DND-41 (cell line): ENCODE data around the gene G6PC2.

Experiments used
- ATAC-seq: fragments of 200-7000 bp; cut with Tn5 transposase; 3 replicates; pipeline ENCODE4 v1.9.1; 2021; ENCODE audit warnings: low read depth; ENCODE audit not compliant: insufficient read depth
- DNase-seq: peaks from one replicate; pipeline ENCODE4 v3.0.0-alpha.2; 2020
- H2AFZ ChIP-seq: 2 replicates; pipeline ENCODE4 v1.6.0; 2012; ENCODE audit warnings: low read depth, low read length
- H3K27ac ChIP-seq: 2 replicates; pipeline ENCODE4 v1.5.1; 2012; ENCODE audit warnings: low read length, inconsistent platforms
- H3K27me3 ChIP-seq: fragments of 200-600 bp; sonication (generic); 2 replicates; pipeline ENCODE4 v1.6.0; 2012; ENCODE audit warnings: low read length, mild to moderate bottlenecking, inconsistent platforms; ENCODE audit not compliant: insufficient read depth, poor library complexity
- H3K36me3 ChIP-seq: 2 replicates; pipeline ENCODE4 v1.5.1; 2012; ENCODE audit warnings: low read length, inconsistent platforms; ENCODE audit not compliant: insufficient read depth
- H3K4me1 ChIP-seq: 2 replicates; pipeline ENCODE4 v1.5.1; 2012; ENCODE audit warnings: mild to moderate bottlenecking, low read length; ENCODE audit not compliant: insufficient read depth
- H3K4me2 ChIP-seq: 2 replicates; pipeline ENCODE4 v1.6.0; 2012; ENCODE audit warnings: mild to moderate bottlenecking, moderate library complexity, low read length, inconsistent platforms; ENCODE audit not compliant: insufficient read depth
- H3K4me3 ChIP-seq, 2 experiments: fragments of 200-600 bp in 1 of 2; shearing (Covaris generic) in 1 of 2; 2 replicates each; pipeline ENCODE4 v1.5.1; 2012 to 2016; ENCODE audit warnings: inconsistent platforms in 2 of 2, low read length in 2 of 2, mild to moderate bottlenecking in 2 of 2, low read depth in 1 of 2, moderate library complexity in 1 of 2
- H3K79me2 ChIP-seq: 2 replicates; pipeline ENCODE4 v1.6.0; 2012; ENCODE audit warnings: low read length, inconsistent platforms; ENCODE audit not compliant: insufficient read depth
- H3K9ac ChIP-seq: 2 replicates; pipeline ENCODE4 v1.6.0; 2012; ENCODE audit warnings: low read depth, mild to moderate bottlenecking, inconsistent platforms, low read length, moderate library complexity
- H3K9me3 ChIP-seq: 2 replicates; pipeline ENCODE4 v1.5.1; 2012; ENCODE audit warnings: low read length, moderate library complexity, mild to moderate bottlenecking, inconsistent platforms; ENCODE audit not compliant: insufficient read depth, severe bottlenecking
- H4K20me1 ChIP-seq: 2 replicates; pipeline ENCODE4 v1.6.0; 2012; ENCODE audit warnings: low read length; ENCODE audit not compliant: insufficient read depth
- EZH2 ChIP-seq: IDR thresholded peaks from 3 replicates; pipeline ENCODE4 v1.6.1; 2012; ENCODE audit warnings: borderline replicate concordance, low read depth, mild to moderate bottlenecking, moderate library complexity, low read length, inconsistent platforms; ENCODE audit not compliant: severe bottlenecking
- TF ChIP-seq, protein P1 (sequence below): IDR thresholded peaks from 2 replicates; pipeline ENCODE4 v1.5.1; 2012; ENCODE audit warnings: borderline replicate concordance, low read length, moderate library complexity, mild to moderate bottlenecking; ENCODE audit not compliant: poor library complexity, severe bottlenecking; ENCODE audit errors: extremely low read depth

Gene G6PC2

DNA sequence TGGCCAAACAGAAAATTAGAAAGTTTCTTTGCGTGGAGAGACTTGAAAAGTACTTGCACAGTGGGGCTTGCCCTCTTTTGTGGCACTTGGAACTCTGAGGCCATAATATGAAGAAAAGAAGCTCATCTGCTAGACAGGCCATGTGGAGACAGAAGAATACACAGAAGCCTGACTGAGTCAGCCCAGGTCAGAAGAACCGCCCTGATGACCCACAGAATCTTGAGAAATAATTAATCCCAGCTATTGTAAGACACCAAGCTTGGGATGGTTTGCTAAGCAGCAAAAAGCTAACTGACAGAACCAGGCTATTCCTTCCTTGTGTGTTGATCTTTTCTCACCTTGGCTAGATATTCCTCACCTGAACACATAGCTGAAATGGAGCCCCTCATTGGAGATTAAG is 33.7 kb downstream of the G6PC2 start:
- H3K9ac ChIP-seq, result no peak overlapping the region
- no peaks in the 10 kb centered on the region for H3K79me2 ChIP-seq
- no peak overlapping the region for H2AFZ ChIP-seq
- H3K4me1 ChIP-seq, result no peaks in the 10 kb centered on the region
- H4K20me1 ChIP-seq, result no peaks in the 10 kb centered on the region
- DNase-seq (no peak), ATAC-seq (no peak)
- no peak for TF ChIP-seq EZH2
- no peaks in the 10 kb centered on the region for H3K9me3 ChIP-seq
- no peak overlapping the region for H3K27ac ChIP-seq
- H3K4me2 ChIP-seq, result no peak overlapping the region
- H3K27me3 ChIP-seq, result peaks cover 16% of the 10 kb centered on the region
- H3K36me3 ChIP-seq, result no peaks in the 10 kb centered on the region
- H3K4me3 ChIP-seq, result no peak overlapping the region

DNA sequence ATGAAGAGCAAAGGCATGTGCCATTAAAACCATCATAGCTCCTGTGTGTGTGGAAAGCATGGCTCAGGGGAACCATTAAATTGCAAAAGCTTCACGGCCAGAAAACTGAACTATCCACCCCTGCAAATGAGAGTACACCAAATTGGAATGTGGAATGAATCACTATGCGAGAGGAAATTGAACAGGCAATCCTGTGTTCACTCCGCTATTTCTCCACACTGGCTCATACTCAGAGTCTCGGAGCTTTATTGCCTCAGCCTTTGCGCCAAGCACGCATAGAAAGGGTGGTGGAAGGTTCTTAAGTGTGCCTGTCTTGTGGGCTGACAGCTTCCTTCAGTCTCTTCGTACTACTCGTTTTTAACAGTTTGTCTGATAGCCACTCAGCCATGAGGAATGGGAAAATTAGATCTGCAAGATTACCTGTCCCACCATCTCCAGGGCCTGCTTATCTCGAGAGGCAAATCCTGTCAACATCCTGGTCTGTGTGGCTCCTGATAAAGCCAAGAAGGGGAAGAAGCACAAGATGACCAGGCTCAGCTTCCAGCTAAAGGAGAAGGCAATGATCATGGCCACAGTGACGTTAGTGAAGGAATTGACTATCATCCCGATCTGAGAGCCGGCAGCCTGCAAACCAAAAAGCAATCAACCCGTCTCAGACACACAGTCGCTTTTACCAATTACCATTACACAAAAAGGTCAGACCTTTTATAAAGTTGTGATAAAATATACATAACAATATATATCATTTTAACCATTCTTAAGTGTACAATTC is 34.9 kb downstream of the G6PC2 start:
- no peak overlapping the region for H2AFZ ChIP-seq
- no peak for ATAC-seq

DNA sequence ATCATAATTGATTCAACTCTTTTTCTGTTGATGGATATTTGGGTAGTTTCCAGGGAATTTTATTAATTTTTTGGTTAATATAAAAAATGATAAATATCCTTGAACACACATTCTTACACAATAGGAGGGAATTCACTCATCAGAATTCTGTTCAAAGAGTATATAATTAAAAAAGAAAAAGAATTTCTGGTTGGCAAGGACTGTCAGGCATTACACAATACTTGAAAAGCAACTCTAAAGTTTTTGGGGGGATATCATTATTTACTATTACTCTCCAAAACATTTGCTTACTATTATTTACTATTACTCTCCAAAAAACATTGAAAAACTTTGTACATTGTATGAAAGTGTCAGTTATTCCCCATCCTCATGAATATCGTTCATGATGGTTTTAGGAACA is 38.0 kb downstream of the G6PC2 start:
- H2AFZ ChIP-seq, result no peak overlapping the region
- H4K20me1 ChIP-seq, result no peaks in the 10 kb centered on the region
- no peak overlapping the region for H3K27ac ChIP-seq
- DNase-seq, result no peak
- no peaks in the 10 kb centered on the region for H3K79me2 ChIP-seq
- H3K4me3 ChIP-seq, result no peak overlapping the region
- no peak overlapping the region for H3K9ac ChIP-seq
- no peaks in the 10 kb centered on the region for H3K36me3 ChIP-seq
- TF ChIP-seq, protein P1, sequence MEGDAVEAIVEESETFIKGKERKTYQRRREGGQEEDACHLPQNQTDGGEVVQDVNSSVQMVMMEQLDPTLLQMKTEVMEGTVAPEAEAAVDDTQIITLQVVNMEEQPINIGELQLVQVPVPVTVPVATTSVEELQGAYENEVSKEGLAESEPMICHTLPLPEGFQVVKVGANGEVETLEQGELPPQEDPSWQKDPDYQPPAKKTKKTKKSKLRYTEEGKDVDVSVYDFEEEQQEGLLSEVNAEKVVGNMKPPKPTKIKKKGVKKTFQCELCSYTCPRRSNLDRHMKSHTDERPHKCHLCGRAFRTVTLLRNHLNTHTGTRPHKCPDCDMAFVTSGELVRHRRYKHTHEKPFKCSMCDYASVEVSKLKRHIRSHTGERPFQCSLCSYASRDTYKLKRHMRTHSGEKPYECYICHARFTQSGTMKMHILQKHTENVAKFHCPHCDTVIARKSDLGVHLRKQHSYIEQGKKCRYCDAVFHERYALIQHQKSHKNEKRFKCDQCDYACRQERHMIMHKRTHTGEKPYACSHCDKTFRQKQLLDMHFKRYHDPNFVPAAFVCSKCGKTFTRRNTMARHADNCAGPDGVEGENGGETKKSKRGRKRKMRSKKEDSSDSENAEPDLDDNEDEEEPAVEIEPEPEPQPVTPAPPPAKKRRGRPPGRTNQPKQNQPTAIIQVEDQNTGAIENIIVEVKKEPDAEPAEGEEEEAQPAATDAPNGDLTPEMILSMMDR, result no peak
- TF ChIP-seq EZH2, result no peak
- no peaks in the 10 kb centered on the region for H3K4me1 ChIP-seq
- no peak for ATAC-seq
- peaks cover 11% of the 10 kb centered on the region for H3K27me3 ChIP-seq
- no peaks in the 10 kb centered on the region for H3K9me3 ChIP-seq
- no peak overlapping the region for H3K4me2 ChIP-seq

More for the DNA sequence above, 34.9 kb downstream of the G6PC2 start:
- no peaks in the 10 kb centered on the region for H3K9me3 ChIP-seq
- peaks cover 8% of the 10 kb centered on the region for H3K27me3 ChIP-seq
- H3K4me3 ChIP-seq, result no peak overlapping the region
- no peak overlapping the region for H3K9ac ChIP-seq
- no peaks in the 10 kb centered on the region for H3K36me3 ChIP-seq
- H3K4me1 ChIP-seq, result no peaks in the 10 kb centered on the region
- no peak for DNase-seq
- TF ChIP-seq, protein P1, result no peak
- no peak for TF ChIP-seq EZH2
- H3K79me2 ChIP-seq, result no peaks in the 10 kb centered on the region
- no peak overlapping the region for H3K4me2 ChIP-seq
- no peaks in the 10 kb centered on the region for H4K20me1 ChIP-seq
- H3K27ac ChIP-seq, result no peak overlapping the region

DNA sequence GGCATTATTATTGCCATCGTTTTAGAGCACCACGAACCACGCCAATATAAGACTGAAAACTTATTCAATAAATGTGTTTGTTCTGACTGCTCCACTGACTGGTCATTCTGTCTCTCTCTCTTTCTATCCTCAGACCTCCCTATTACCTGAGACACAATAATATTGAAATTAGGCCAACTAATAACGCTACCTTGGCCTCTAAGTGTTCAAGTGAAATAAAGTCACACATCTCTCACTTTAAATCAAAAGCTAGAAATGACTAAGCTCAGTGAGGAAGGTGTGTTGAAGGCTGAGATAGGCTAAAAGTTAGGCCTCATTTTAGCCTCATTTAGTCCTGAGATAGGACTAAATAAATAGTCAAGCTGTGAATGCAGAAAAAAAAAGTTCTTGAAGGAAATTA is 38.8 kb downstream of the G6PC2 start:
- H3K4me2 ChIP-seq, result no peak overlapping the region
- no peak overlapping the region for H3K9ac ChIP-seq
- H3K9me3 ChIP-seq, result no peaks in the 10 kb centered on the region
- no peaks in the 10 kb centered on the region for H4K20me1 ChIP-seq
- H3K27me3 ChIP-seq, result peaks cover 16% of the 10 kb centered on the region
- H3K27ac ChIP-seq, result no peak overlapping the region
- no peaks in the 10 kb centered on the region for H3K4me1 ChIP-seq
- no peaks in the 10 kb centered on the region for H3K79me2 ChIP-seq
- H3K4me3 ChIP-seq, result no peak overlapping the region
- DNase-seq (no peak), ATAC-seq (no peak)
- no peak overlapping the region for H2AFZ ChIP-seq
- TF ChIP-seq, protein P1, result no peak
- no peak for TF ChIP-seq EZH2
- H3K36me3 ChIP-seq, result no peaks in the 10 kb centered on the region
